ENCODE data around the gene SLITRK2. TPM values are rescaled to one million over a fixed set of nuclear protein-coding genes. Genes with fewer than 3 reads are reported as not detected.

The SLITRK2 gene
- total RNA-seq, 1 donor from 2014 or later = 8.3 TPM

DNA sequence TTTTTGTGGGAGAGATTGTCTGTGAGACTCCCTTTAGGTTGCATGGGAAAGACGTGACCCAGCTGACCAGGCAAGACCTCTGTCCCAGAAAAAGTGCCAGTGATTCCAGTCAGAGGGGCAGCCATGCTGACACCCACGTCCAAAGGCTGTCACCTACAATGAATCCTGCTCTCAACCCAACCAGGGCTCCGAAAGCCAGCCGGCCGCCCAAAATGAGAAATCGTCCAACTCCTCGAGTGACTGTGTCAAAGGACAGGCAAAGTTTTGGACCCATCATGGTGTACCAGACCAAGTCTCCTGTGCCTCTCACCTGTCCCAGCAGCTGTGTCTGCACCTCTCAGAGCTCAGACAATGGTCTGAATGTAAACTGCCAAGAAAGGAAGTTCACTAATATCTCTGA, 5.5 kb downstream of the SLITRK2 start:
- H3K9me3 Mint-ChIP-seq = peaks cover 2% of the 10 kb centered on the region
- TF ChIP-seq CTCF (conservative IDR thresholded peaks at IDR 0.05) = no peak

DNA sequence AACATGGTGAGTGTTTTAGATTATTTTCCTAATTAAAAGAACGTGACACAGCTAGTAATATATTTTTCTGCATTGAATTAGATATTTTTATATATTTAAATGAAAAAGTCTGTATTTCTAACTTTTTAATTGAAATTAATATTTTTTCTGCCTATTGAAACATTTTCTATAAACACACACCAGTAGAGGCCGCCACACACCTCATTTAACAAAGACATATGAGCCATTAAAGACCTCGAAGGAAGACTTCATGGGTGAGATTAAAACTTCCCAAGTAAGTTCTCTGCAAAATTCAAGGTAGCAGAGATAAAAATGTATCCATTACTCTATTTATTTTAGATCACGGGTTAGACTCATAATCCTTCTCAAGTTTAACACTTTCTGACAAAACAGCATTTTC, 8.3 kb downstream of the SLITRK2 start:
- H3K9me3 Mint-ChIP-seq = peaks cover 2% of the 10 kb centered on the region
- peak; percentile 65 for TF ChIP-seq CTCF (conservative IDR thresholded peaks at IDR 0.05)
- H3K27ac Mint-ChIP-seq (ENCODE audit: unreplicated experiment) = no peak overlapping the region
- peaks cover 34% of the 10 kb centered on the region for H3K27me3 Mint-ChIP-seq (ENCODE audit: low read depth)
- H3K36me3 Mint-ChIP-seq (ENCODE audit: low read depth) = peaks cover 6% of the 10 kb centered on the region
- DNase-seq (ENCODE audit: low read depth, low spot score) = no peak
- no peak overlapping the region for H3K4me3 Mint-ChIP-seq
- H3K4me1 Mint-ChIP-seq = peaks cover 27% of the 10 kb centered on the region

More for the DNA sequence above, 5.5 kb downstream of the SLITRK2 start:
- peaks cover 44% of the 10 kb centered on the region for H3K4me1 Mint-ChIP-seq
- H3K36me3 Mint-ChIP-seq (ENCODE audit: low read depth) = peaks cover 6% of the 10 kb centered on the region
- H3K27ac Mint-ChIP-seq (ENCODE audit: unreplicated experiment) = no peak overlapping the region
- peaks cover 61% of the 10 kb centered on the region for H3K27me3 Mint-ChIP-seq (ENCODE audit: low read depth)
- DNase-seq (ENCODE audit: low read depth, low spot score) = no peak
- peak overlapping the region; percentile 89 for H3K4me3 Mint-ChIP-seq

DNA sequence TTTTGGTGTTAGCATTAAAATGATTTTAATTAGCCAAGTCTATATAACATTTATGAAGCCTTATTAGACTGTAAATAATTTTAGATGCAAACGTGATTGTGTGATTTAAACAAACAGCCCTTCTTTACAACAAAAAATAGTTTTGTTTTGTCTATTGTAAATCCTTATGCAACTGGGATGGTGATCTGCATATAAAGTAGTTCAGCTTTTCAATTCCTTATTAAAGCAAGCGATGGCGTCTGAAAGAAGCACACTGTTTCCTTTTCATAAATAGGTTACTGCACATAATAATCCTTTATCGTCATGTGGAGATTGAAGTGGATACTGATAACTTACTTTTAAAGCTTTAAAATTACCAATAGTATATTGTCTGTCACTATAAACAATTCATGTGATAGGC, 8.8 kb downstream of the SLITRK2 start:
- Mint-ChIP-seq H3K27ac (ENCODE audit: unreplicated experiment) (no peak overlapping the region), H3K9me3 (peaks cover 2% of the 10 kb centered on the region), H3K4me3 (no peak overlapping the region), H3K4me1 (peaks cover 25% of the 10 kb centered on the region), H3K36me3 (ENCODE audit: low read depth) (peaks cover 6% of the 10 kb centered on the region), H3K27me3 (ENCODE audit: low read depth) (peaks cover 29% of the 10 kb centered on the region)
- no peak for DNase-seq (ENCODE audit: low read depth, low spot score)
- TF ChIP-seq CTCF (conservative IDR thresholded peaks at IDR 0.05) = no peak

DNA sequence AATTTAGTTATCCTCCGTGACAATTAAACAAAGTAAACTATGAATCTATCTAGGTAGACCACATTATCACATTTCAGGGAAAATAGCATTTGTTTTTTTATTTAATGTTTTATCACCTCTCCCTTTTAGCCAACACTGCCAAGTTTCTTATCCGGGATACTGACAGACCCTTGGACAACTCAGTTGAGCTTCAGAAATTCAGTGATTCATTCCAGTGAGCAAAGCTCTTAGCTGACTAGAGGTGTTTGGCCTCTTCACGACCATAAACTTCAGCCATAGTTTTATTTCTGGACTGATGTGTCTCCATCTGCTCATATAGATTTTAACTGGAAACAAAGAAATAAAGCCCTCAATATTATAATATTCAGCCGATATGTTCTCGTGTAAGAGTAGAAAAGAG, 15.2 kb downstream of the SLITRK2 start:
- no peak for DNase-seq (ENCODE audit: low read depth, low spot score)
- no peak for TF ChIP-seq CTCF (conservative IDR thresholded peaks at IDR 0.05)
- no peaks in the 10 kb centered on the region for H3K9me3 Mint-ChIP-seq
- peaks cover 6% of the 10 kb centered on the region for H3K4me1 Mint-ChIP-seq
- no peaks in the 10 kb centered on the region for H3K27me3 Mint-ChIP-seq (ENCODE audit: low read depth)
- H3K4me3 Mint-ChIP-seq = no peak overlapping the region
- H3K27ac Mint-ChIP-seq (ENCODE audit: unreplicated experiment) = no peak overlapping the region
- no peaks in the 10 kb centered on the region for H3K36me3 Mint-ChIP-seq (ENCODE audit: low read depth)

DNA sequence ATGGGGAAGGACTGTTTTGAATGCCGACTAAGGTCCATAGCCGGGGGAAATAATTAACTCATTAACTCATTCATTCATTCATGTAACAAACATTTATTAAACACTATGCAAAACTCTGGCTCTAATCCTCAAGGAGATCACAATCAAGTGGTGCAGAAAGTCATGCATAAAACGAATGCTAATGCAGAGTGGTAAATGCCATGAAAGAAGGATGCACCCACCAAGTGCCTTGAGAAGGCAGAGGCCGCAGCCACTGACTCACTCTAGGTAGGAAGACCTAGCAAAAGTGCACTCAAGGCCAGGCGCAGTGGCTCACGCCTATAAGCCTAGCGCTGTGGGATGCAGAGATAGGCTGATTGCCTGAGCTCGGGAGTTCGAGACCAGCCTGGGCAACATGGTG, 22.9 kb downstream of the SLITRK2 start:
- Mint-ChIP-seq H3K9me3 (peaks cover 2% of the 10 kb centered on the region), H3K4me1 (peaks cover 46% of the 10 kb centered on the region)
- DNase-seq (ENCODE audit: low read depth, low spot score) = no peak

More for the DNA sequence above, 22.9 kb downstream of the SLITRK2 start:
- Mint-ChIP-seq H3K36me3 (ENCODE audit: low read depth) (no peaks in the 10 kb centered on the region), H3K27ac (ENCODE audit: unreplicated experiment) (no peak overlapping the region), H3K27me3 (ENCODE audit: low read depth) (no peaks in the 10 kb centered on the region), H3K4me3 (no peak overlapping the region)
- TF ChIP-seq CTCF (conservative IDR thresholded peaks at IDR 0.05) = no peak
